Middle frontal gyrus (tissue), 1 donor: Measurements from ENCODE around the gene KCND3.

Source experiments
- DNase-seq: peaks from one replicate; pipeline ENCODE4 v3.0.0-alpha.2; 2015; ENCODE audit warnings: low spot score; ENCODE audit errors: extremely low spot score

KCND3 gene

GRCh38 chr1:111989531-111990025 is at the start of gene KCND3:
Gene KCND3, minus strand, starts transcription at chr1:111989668.
- no peak for DNase-seq

- no peak for DNase-seq
Observed at GRCh38 chr1:112034277-112034676, 44.8 kb upstream of the KCND3 start.

- no peak for DNase-seq
Observed at GRCh38 chr1:112033439-112034120, 44.1 kb upstream of the KCND3 start.

GRCh38 chr1:112030157-112030556 is 40.7 kb upstream of the KCND3 start:
- no peak for DNase-seq

- no peak for DNase-seq
Observed at GRCh38 chr1:112027696-112028095, 38.2 kb upstream of the KCND3 start.

- DNase-seq, result no peak
Observed at GRCh38 chr1:112026501-112026900, 37.0 kb upstream of the KCND3 start.

GRCh38 chr1:112026016-112026415 is 36.5 kb upstream of the KCND3 start:
- DNase-seq, result no peak

- no peak for DNase-seq
Observed at GRCh38 chr1:112021263-112021662, 31.8 kb upstream of the KCND3 start.

GRCh38 chr1:112017183-112017582 is 27.7 kb upstream of the KCND3 start:
- no peak for DNase-seq

GRCh38 chr1:112012823-112013222 is 23.4 kb upstream of the KCND3 start:
- DNase-seq, result no peak

GRCh38 chr1:112011202-112011601 is 21.7 kb upstream of the KCND3 start:
- no peak for DNase-seq

GRCh38 chr1:112007169-112007568 is 17.7 kb upstream of the KCND3 start:
- DNase-seq, result no peak

GRCh38 chr1:112006416-112007025 is 17.1 kb upstream of the KCND3 start:
- no peak for DNase-seq

- no peak for DNase-seq
Observed at GRCh38 chr1:112004076-112004475, 14.6 kb upstream of the KCND3 start.

GRCh38 chr1:112002514-112002913 is 13.0 kb upstream of the KCND3 start:
- no peak for DNase-seq

GRCh38 chr1:112001436-112001835 is 12.0 kb upstream of the KCND3 start:
- no peak for DNase-seq

- no peak for DNase-seq
Observed at GRCh38 chr1:112000048-112000447, 10.6 kb upstream of the KCND3 start.

- no peak for DNase-seq
Observed at GRCh38 chr1:111998332-111998731, 8.9 kb upstream of the KCND3 start.

GRCh38 chr1:111992476-111992875 is 3.0 kb upstream of the KCND3 start:
- DNase-seq, result no peak

GRCh38 chr1:111990878-111991718 is 1.6 kb upstream of the KCND3 start:
- peak; percentile 41 for DNase-seq

- DNase-seq, result no peak
Observed at GRCh38 chr1:111990026-111990877, 784 bp upstream of the KCND3 start.
